Measurements from ENCODE around the gene FMO3. TPM values are rescaled to one million over a fixed set of nuclear protein-coding genes. Genes with fewer than 3 reads are reported as not detected.

The FMO3 gene
- polyA plus RNA-seq, 1 donor (not counting 4 experiments of a cell fraction or from before 2014, with no cell fraction given), result not detected

- no peaks in the 10 kb centered on the region for H4K20me1 ChIP-seq (ENCODE audit: control insufficient read depth, extremely low read depth, insufficient read depth, low read length)
- H3K4me1 ChIP-seq (ENCODE audit: control insufficient read depth, extremely low read depth, insufficient read depth, low read length), result no peaks in the 10 kb centered on the region
- no peaks in the 10 kb centered on the region for H3K9me1 ChIP-seq (ENCODE audit: control insufficient read depth, extremely low read depth, insufficient read depth, low read length)
- no peak overlapping the region for H3K4me3 ChIP-seq (ENCODE audit: control insufficient read depth in 2 of 3, extremely low read depth in 1 of 3, insufficient read depth in 2 of 3, low read depth in 1 of 3, low read length in 3 of 3)
- no peak overlapping the region for H3K27ac ChIP-seq (ENCODE audit: control insufficient read depth, insufficient read depth, low read length)
- dilution Hi-C loops (cut with MboI; ENCODE audit: extremely low pct_ligation_motif_present, low sequenced_read_pairs), result no loop called here
- H3K36me3 ChIP-seq (ENCODE audit: control insufficient read depth in 2 of 2, extremely low read depth in 1 of 2, insufficient read depth in 2 of 2, low read length in 2 of 2), result no peaks in the 10 kb centered on the region
- H3K4me2 ChIP-seq (ENCODE audit: control insufficient read depth, extremely low read depth, insufficient read depth, low read depth, low read length), result no peak overlapping the region
- no peak overlapping the region for H2AFZ ChIP-seq (ENCODE audit: control insufficient read depth, low read length)
- TF ChIP-seq EZH2 (IDR thresholded peaks at IDR 0.05; ENCODE audit: low read length) (no peak), CTCF (optimal IDR thresholded peaks at IDR 0.05 in 1 of 3, IDR thresholded peaks at IDR 0.05 in 1 of 3, conservative IDR thresholded peaks at IDR 0.05 in 1 of 3; ENCODE audit: extremely low read depth in 1 of 3, insufficient read depth in 2 of 3, low read length in 3 of 3) (no peak)
- FAIRE-seq (no peak), DNase-seq (ENCODE audit: low read depth, low spot score) (no peak)
- no peak overlapping the region for H3K9ac ChIP-seq (ENCODE audit: control insufficient read depth, extremely low read depth, insufficient read depth, low read length)
- no peaks in the 10 kb centered on the region for H3K27me3 ChIP-seq (ENCODE audit: control insufficient read depth, extremely low read depth, insufficient read depth, low read length)
- H3K79me2 ChIP-seq (ENCODE audit: control insufficient read depth, insufficient read depth, low read length), result no peaks in the 10 kb centered on the region
- H3K9me3 ChIP-seq (ENCODE audit: control insufficient read depth, low read depth, low read length), result no peaks in the 10 kb centered on the region
These were observed 15.7 kb upstream of the FMO3 start for GRCh38 chr1:171075041-171075440.

GRCh38 chr1:171081314-171081753 lies 9.4 kb upstream of the FMO3 start:
- Histone ChIP-seq H3K36me3 (ENCODE audit: control insufficient read depth in 2 of 2, extremely low read depth in 1 of 2, insufficient read depth in 2 of 2, low read length in 2 of 2) (no peaks in the 10 kb centered on the region), H3K9me3 (ENCODE audit: control insufficient read depth, low read depth, low read length) (no peaks in the 10 kb centered on the region), H3K4me3 (ENCODE audit: control insufficient read depth in 2 of 3, extremely low read depth in 1 of 3, insufficient read depth in 2 of 3, low read depth in 1 of 3, low read length in 3 of 3) (no peak overlapping the region), H3K4me2 (ENCODE audit: control insufficient read depth, extremely low read depth, insufficient read depth, low read depth, low read length) (peak overlapping the region; percentile 27), H3K9me1 (ENCODE audit: control insufficient read depth, extremely low read depth, insufficient read depth, low read length) (no peaks in the 10 kb centered on the region), H3K9ac (ENCODE audit: control insufficient read depth, extremely low read depth, insufficient read depth, low read length) (no peak overlapping the region), H3K4me1 (ENCODE audit: control insufficient read depth, extremely low read depth, insufficient read depth, low read length) (no peaks in the 10 kb centered on the region), H3K27ac (ENCODE audit: control insufficient read depth, insufficient read depth, low read length) (no peak overlapping the region), H2AFZ (ENCODE audit: control insufficient read depth, low read length) (peak overlapping the region; percentile 80), H4K20me1 (ENCODE audit: control insufficient read depth, extremely low read depth, insufficient read depth, low read length) (no peaks in the 10 kb centered on the region), H3K27me3 (ENCODE audit: control insufficient read depth, extremely low read depth, insufficient read depth, low read length) (no peaks in the 10 kb centered on the region), H3K79me2 (ENCODE audit: control insufficient read depth, insufficient read depth, low read length) (no peaks in the 10 kb centered on the region)
- dilution Hi-C loops (cut with MboI; ENCODE audit: extremely low pct_ligation_motif_present, low sequenced_read_pairs), result no loop called here
- FAIRE-seq, result no peak
- no peak for DNase-seq (ENCODE audit: low read depth, low spot score)
- TF ChIP-seq EZH2 (IDR thresholded peaks at IDR 0.05; ENCODE audit: low read length) (no peak), CTCF (optimal IDR thresholded peaks at IDR 0.05 in 1 of 3, IDR thresholded peaks at IDR 0.05 in 1 of 3, conservative IDR thresholded peaks at IDR 0.05 in 1 of 3; ENCODE audit: extremely low read depth in 1 of 3, insufficient read depth in 2 of 3, low read length in 3 of 3) (peak in 2 of 3 experiments; percentile 20 to 26)

Data from keratinocyte (primary cell).